ENCODE data around the gene GMFB. TPM values are rescaled to one million over a fixed set of nuclear protein-coding genes. Genes with fewer than 3 reads are reported as not detected.
A peak's percentile ranks its signal among the peaks of the same experiment; 100 is the strongest.
"Not testable (repeated sequence)": the region's sequence is repeated elsewhere in the genome, so short reads cannot be mapped to it uniquely, and the experiment has no call there.

The GMFB gene
- total RNA-seq, 2 donors from 2014 or later, result 19.2 to 37.1 TPM

GRCh38 chr14:54446161-54446693 lies 42.6 kb downstream of the GMFB start:
- intact Hi-C loops (cut with DNase I), result no loop called here
- peak; percentile 30 for DNase-seq (ENCODE audit: low spot score)
- peak overlapping the region in 1 of 2 donors; percentile 25 for H3K27ac ChIP-seq

GRCh38 chr14:54444681-54445080 lies 44.1 kb downstream of the GMFB start:
- no peak for TF ChIP-seq POLR2AphosphoS5 (IDR thresholded peaks at IDR 0.05)
- no peak for TF ChIP-seq POLR2A (IDR thresholded peaks at IDR 0.05)
- no peak for TF ChIP-seq CTCF (IDR thresholded peaks at IDR 0.05)
- Histone ChIP-seq H3K9me3 (no peaks in the 10 kb centered on the region), H3K36me3 (no peaks in the 10 kb centered on the region), H3K4me1 (replicated peaks) (peaks cover 3% of the 10 kb centered on the region), H3K27me3 (replicated peaks; ENCODE audit: insufficient read depth) (no peaks in the 10 kb centered on the region), H3K27ac (no peak overlapping the region), H3K4me3 (no peak overlapping the region)
- no peak for DNase-seq (ENCODE audit: low spot score)
- intact Hi-C loops (cut with DNase I), result no loop called here
- 72% methylated on average over 7 of the region's 7 CpGs for WGBS

More at GRCh38 chr14:54446161-54446693, 42.6 kb downstream of the GMFB start:
- Histone ChIP-seq H3K4me3 (no peak overlapping the region), H3K27me3 (replicated peaks; ENCODE audit: insufficient read depth) (no peaks in the 10 kb centered on the region), H3K4me1 (replicated peaks) (no peaks in the 10 kb centered on the region), H3K36me3 (no peaks in the 10 kb centered on the region), H3K9me3 (no peaks in the 10 kb centered on the region)
- WGBS, result 7% methylated on average over 5 of the region's 5 CpGs
- no peak for TF ChIP-seq POLR2A (IDR thresholded peaks at IDR 0.05)
- no peak for TF ChIP-seq CTCF (IDR thresholded peaks at IDR 0.05)
- TF ChIP-seq POLR2AphosphoS5 (IDR thresholded peaks at IDR 0.05), result peak; percentile 31

- Histone ChIP-seq H3K4me3 (no peak overlapping the region), H3K4me1 (replicated peaks) (peaks cover 3% of the 10 kb centered on the region), H3K9me3 (no peaks in the 10 kb centered on the region), H3K27ac (no peak overlapping the region), H3K27me3 (replicated peaks; ENCODE audit: insufficient read depth) (no peaks in the 10 kb centered on the region), H3K36me3 (no peaks in the 10 kb centered on the region)
- 66% methylated on average over 18 of the region's 18 CpGs for WGBS
- DNase-seq (ENCODE audit: low spot score), result no peak
- TF ChIP-seq POLR2A (IDR thresholded peaks at IDR 0.05) (no peak), CTCF (IDR thresholded peaks at IDR 0.05) (no peak), POLR2AphosphoS5 (IDR thresholded peaks at IDR 0.05) (no peak)
- intact Hi-C loops (cut with DNase I), result no loop called here
Observed at GRCh38 chr14:54443981-54444380, 44.8 kb downstream of the GMFB start.

- H3K36me3 ChIP-seq, H3K9me3 ChIP-seq: not testable (repeated sequence)
- 97% methylated on average over 23 of the region's 23 CpGs for WGBS
Observed at GRCh38 chr14:54442961-54443360, 45.8 kb downstream of the GMFB start.

GRCh38 chr14:54440873-54441868 lies 47.6 kb downstream of the GMFB start, which contains the start of gene CNIH1:
TSS of gene CNIH1 (minus strand) at chr14:54441374. CDS start at chr14:54441327, 47 bp downstream.
- Histone ChIP-seq H3K4me3 (peak within 1 kb of the TSS; percentile 66 to 89), H3K4me1 (replicated peaks) (peaks cover 3% of the 10 kb centered on the region), H3K27me3 (replicated peaks; ENCODE audit: insufficient read depth) (no peaks in the 10 kb centered on the region), H3K9me3 (no peaks in the 10 kb centered on the region), H3K36me3 (no peaks in the 10 kb centered on the region), H3K27ac (peak within 1 kb of the TSS; percentile 87 to 91)
- TF ChIP-seq CTCF (IDR thresholded peaks at IDR 0.05) (peak; percentile 69 to 98 (median 96)), POLR2AphosphoS5 (IDR thresholded peaks at IDR 0.05) (peak; percentile 72), POLR2A (IDR thresholded peaks at IDR 0.05) (peak; percentile 44)
- under 1% methylated on average over 81 of the region's 100 CpGs for WGBS
- intact Hi-C loops (cut with DNase I), result loop anchor here (2.0 kb wide), 1 partner anchor 48 kb away; the partner anchor contains the start of gene GMFB
- peak; percentile 88 for DNase-seq (ENCODE audit: low spot score)

More at GRCh38 chr14:54442961-54443360, 45.8 kb downstream of the GMFB start:
- H3K4me1 ChIP-seq (replicated peaks); H3K4me3 ChIP-seq; H3K27me3 ChIP-seq (replicated peaks; ENCODE audit: insufficient read depth); DNase-seq (ENCODE audit: low spot score); intact Hi-C loops (cut with DNase I); H3K27ac ChIP-seq: not testable (repeated sequence)

Data from prostate gland (tissue), 2 donors.